Lower lobe of right lung (tissue), 2 donors: Measurements from ENCODE around the gene PRR15L. TPM values are rescaled to one million over a fixed set of nuclear protein-coding genes. Genes with fewer than 3 reads are reported as not detected.

Experiments used
- ATAC-seq, 2 donors: fragments of 200-7000 bp; cut with Tn5 transposase; one replicate each; pipeline ENCODE4 v1.9.1; 2020 to 2022; ENCODE audit warnings: mild to moderate bottlenecking in 2 of 2, moderate library complexity in 2 of 2
- DNase-seq: peaks from one replicate; pipeline ENCODE4 v3.0.0-alpha.2; 2020
- H3K27ac ChIP-seq: fragments of 200-600 bp; one replicate; pipeline ENCODE4 v1.8.0; 2022
- H3K27me3 ChIP-seq: fragments of 200-600 bp; one replicate; pipeline ENCODE4 v1.8.0; 2022; ENCODE audit warnings: low read depth
- H3K36me3 ChIP-seq: fragments of 200-600 bp; one replicate; pipeline ENCODE4 v1.8.0; 2022; ENCODE audit warnings: mild to moderate bottlenecking
- H3K4me1 ChIP-seq: fragments of 200-600 bp; one replicate; pipeline ENCODE4 v1.8.0; 2022
- H3K4me3 ChIP-seq: fragments of 200-600 bp; one replicate; pipeline ENCODE4 v1.8.0; 2022; ENCODE audit warnings: mild to moderate bottlenecking
- H3K9me3 ChIP-seq: fragments of 200-600 bp; one replicate; pipeline ENCODE4 v1.8.0; 2022
- intact Hi-C: fragments of 100-400 bp; cut with DNase I; formaldehyde crosslinking; loops from one replicate; pipeline ENCODE4 v1.11.0; 2022
- total RNA-seq: library from RNA; stranded (reverse); fragmentation: NEBNext Ultra II Directional; extraction: Animal tissue kit (Norgen Biotek cat#: 25700); gene quantifications from one replicate; pipeline ENCODE4 v1.2.1, GENCODE V29; 2021
- TF ChIP-seq, protein P1 (sequence below): fragments of 200-600 bp; IDR thresholded peaks from one replicate; pipeline ENCODE4 v1.8.0; 2022; ENCODE audit warnings: antibody characterized with exemption, mild to moderate bottlenecking
- donor health status: DM: no; HTN: yes; CAD: no; lungs with severe emphysema.

The PRR15L gene
- total RNA-seq, 1 donor from 2014 or later: 48.1 TPM

DNA sequence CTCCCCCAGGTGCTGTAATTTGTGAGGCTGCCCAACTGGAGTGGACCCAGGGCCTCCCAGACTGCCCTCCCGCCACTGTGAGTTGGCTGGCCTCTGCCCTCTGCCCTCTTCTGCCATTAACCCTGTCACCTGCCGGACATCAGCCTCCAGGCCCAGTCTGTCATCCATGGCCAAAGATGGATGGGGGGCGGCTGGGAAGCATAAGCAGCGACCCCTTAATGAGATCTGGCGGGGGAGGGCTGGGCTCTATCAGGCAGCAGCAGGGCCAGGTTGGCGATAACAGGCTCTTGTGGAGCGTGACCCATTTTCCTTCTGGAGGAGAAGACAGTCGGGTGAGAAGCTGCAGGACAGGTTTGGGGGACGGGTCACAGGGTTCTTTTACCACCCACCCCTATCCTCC lies 38.5 kb upstream of the PRR15L start:
- no peaks in the 10 kb centered on the region for H3K9me3 ChIP-seq
- no peaks in the 10 kb centered on the region for H3K27me3 ChIP-seq
- intact Hi-C loops: no loop called here
- no peaks in the 10 kb centered on the region for H3K36me3 ChIP-seq
- peaks cover 9% of the 10 kb centered on the region for H3K4me1 ChIP-seq
- TF ChIP-seq, protein P1, sequence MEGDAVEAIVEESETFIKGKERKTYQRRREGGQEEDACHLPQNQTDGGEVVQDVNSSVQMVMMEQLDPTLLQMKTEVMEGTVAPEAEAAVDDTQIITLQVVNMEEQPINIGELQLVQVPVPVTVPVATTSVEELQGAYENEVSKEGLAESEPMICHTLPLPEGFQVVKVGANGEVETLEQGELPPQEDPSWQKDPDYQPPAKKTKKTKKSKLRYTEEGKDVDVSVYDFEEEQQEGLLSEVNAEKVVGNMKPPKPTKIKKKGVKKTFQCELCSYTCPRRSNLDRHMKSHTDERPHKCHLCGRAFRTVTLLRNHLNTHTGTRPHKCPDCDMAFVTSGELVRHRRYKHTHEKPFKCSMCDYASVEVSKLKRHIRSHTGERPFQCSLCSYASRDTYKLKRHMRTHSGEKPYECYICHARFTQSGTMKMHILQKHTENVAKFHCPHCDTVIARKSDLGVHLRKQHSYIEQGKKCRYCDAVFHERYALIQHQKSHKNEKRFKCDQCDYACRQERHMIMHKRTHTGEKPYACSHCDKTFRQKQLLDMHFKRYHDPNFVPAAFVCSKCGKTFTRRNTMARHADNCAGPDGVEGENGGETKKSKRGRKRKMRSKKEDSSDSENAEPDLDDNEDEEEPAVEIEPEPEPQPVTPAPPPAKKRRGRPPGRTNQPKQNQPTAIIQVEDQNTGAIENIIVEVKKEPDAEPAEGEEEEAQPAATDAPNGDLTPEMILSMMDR: no peak
- DNase-seq (no peak), ATAC-seq (no peak)
- no peak overlapping the region for H3K4me3 ChIP-seq
- no peak overlapping the region for H3K27ac ChIP-seq

DNA sequence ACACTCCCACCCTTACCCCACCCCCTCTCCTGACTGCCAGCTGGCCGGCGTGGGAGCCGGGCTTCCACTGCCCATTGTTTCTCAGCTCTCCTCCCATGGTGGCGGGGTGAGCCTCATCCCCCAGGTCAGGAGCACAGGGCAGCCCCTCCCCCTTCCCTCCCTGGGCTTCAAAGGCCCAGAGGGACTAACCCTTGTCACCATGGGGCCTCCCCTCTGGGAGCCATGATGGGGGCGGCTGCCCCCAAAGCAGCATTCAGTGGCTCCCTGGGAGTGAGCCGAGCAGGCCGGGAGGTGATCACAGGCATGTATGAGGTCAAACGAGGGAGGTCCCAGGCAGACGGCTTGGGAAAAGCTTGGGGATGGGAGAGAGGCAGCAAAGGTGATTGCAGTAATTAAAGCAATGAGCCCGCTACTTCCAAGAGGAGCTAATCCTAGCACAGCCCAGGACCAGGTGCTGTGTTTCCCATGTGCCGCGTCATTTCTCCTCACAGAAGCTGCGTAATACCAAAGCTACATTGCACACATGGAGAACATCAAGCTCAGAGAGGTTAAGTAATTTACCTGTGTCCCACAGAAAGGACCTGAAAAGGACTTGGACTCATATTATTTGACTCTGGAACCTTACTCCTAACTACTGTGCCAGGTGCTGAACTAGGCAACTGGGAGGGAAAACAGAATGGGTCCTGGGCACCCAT lies 37.7 kb upstream of the PRR15L start:
- Histone ChIP-seq H3K9me3 (no peaks in the 10 kb centered on the region), H3K36me3 (no peaks in the 10 kb centered on the region), H3K27ac (no peak overlapping the region), H3K4me3 (no peak overlapping the region), H3K27me3 (no peaks in the 10 kb centered on the region), H3K4me1 (peaks cover 9% of the 10 kb centered on the region)
- DNase-seq (no peak), ATAC-seq (no peak)
- TF ChIP-seq, protein P1: no peak
- intact Hi-C loops: no loop called here

DNA sequence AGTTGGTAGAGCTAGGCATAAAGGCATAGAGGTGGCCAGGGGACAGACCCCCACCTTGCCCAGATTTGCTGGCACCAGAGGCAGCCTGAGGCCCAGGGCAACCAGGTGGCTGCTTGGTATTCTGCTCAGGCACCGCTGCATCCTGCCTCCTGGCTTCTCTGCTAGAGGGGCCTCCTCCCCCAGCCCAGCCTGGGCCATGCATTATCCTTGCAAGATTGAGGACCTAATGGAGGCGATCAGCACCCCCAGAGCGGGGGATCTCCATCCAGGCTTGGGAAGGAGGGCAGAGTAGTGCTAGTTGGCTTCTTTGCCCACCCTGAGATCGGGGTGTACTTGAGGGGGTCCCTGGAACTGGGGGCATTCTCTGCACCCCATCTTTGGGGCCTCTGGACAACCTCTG lies 37.0 kb upstream of the PRR15L start:
- intact Hi-C loops: no loop called here

DNA sequence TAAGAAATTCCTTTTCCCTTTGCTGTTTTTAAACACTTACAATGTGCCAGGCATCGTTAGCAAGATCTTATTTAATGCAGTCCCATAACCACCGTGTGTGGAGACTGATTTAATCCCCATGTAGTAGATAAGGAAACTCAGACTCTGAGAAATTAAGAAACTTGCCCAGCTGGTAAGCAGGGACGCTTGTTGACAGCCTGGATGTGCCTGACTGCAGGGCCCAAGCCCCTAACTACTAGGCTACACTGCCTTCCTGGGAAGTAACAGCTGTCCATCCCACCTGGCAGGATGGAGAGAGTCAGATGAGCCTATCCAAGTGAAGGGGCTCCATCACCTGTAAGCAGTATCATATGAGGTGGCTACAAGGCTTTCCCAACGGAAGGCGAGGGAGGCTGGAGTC lies 36.3 kb upstream of the PRR15L start:
- intact Hi-C loops: no loop called here
- no peak for ATAC-seq

More for the DNA sequence above, 37.0 kb upstream of the PRR15L start:
- Histone ChIP-seq H3K4me1 (peaks cover 5% of the 10 kb centered on the region), H3K27ac (no peak overlapping the region), H3K9me3 (no peaks in the 10 kb centered on the region), H3K4me3 (no peak overlapping the region), H3K36me3 (no peaks in the 10 kb centered on the region), H3K27me3 (no peaks in the 10 kb centered on the region)
- TF ChIP-seq, protein P1: no peak
- DNase-seq (peak; percentile 32), ATAC-seq (no peak)

DNA sequence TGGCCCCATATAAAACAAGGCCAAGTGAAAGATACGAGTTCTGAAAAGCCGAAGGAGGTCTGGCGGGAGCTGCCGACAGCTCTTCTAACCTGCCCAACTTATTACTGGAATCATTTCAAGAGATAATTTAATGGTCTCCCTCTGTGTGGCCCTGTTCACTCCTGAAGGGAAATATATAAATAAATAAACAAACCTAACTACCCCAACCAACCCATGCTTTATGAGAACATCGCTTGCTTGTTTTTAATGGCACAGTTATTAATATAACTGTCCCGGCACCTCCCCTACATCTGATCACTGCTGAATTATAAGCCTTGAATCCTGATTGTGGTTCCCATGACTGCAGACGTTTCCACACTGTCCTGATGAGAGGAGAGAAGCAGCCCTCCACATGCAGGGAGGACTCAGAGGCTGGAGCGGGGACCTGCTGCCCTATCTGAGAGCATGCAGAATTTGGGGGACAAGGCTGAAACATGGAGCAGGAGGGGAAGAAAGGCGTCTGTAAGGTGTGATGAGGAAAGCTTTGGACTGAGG lies 35.4 kb upstream of the PRR15L start:
- peaks cover 3% of the 10 kb centered on the region for H3K4me1 ChIP-seq
- no peaks in the 10 kb centered on the region for H3K9me3 ChIP-seq
- TF ChIP-seq, protein P1: no peak
- no peak overlapping the region for H3K27ac ChIP-seq
- no peaks in the 10 kb centered on the region for H3K36me3 ChIP-seq
- intact Hi-C loops: no loop called here
- ATAC-seq: no peak
- no peak for DNase-seq
- H3K4me3 ChIP-seq: no peak overlapping the region
- H3K27me3 ChIP-seq: no peaks in the 10 kb centered on the region

More for the DNA sequence above, 36.3 kb upstream of the PRR15L start:
- Histone ChIP-seq H3K4me3 (no peak overlapping the region), H3K27me3 (no peaks in the 10 kb centered on the region), H3K9me3 (no peaks in the 10 kb centered on the region), H3K36me3 (no peaks in the 10 kb centered on the region), H3K4me1 (peaks cover 4% of the 10 kb centered on the region), H3K27ac (no peak overlapping the region)
- TF ChIP-seq, protein P1: no peak
- no peak for DNase-seq
